Fibroblast of lung (primary cell): Measurements from ENCODE around the gene ATG4D. TPM values are rescaled to one million over a fixed set of nuclear protein-coding genes. Genes with fewer than 3 reads are reported as not detected.

Source experiments
- DNase-seq, 2 donors: peaks; one replicate each; pipeline versions ENCODE4 v3.0.0 to v3.0.0-alpha.2; 2010; ENCODE audit warnings: low read depth in 2 of 2
- H2AFZ ChIP-seq: 2 replicates; pipeline ENCODE4 v1.5.1; 2012; ENCODE audit warnings: low read length, control low read depth, inconsistent platforms
- H3K27ac ChIP-seq: 2 replicates; pipeline ENCODE4 v1.5.1; 2011; ENCODE audit warnings: low read length, control low read depth; ENCODE audit not compliant: insufficient read depth
- H3K27me3 ChIP-seq: 2 replicates; pipeline ENCODE4 v1.5.1; 2011; ENCODE audit warnings: mild to moderate bottlenecking, low read length; ENCODE audit not compliant: control insufficient read depth, insufficient read depth
- H3K36me3 ChIP-seq: 2 replicates; pipeline ENCODE4 v1.5.1; 2011; ENCODE audit warnings: low read length; ENCODE audit not compliant: control insufficient read depth, insufficient read depth
- H3K4me1 ChIP-seq: 2 replicates; pipeline ENCODE4 v1.5.1; 2011; ENCODE audit warnings: low read length; ENCODE audit not compliant: control insufficient read depth, insufficient read depth; ENCODE audit errors: extremely low read depth
- H3K4me2 ChIP-seq: 2 replicates; pipeline ENCODE4 v1.5.1; 2011; ENCODE audit warnings: low read length, control low read depth; ENCODE audit not compliant: insufficient read depth; ENCODE audit errors: extremely low read depth
- H3K4me3 ChIP-seq, 4 experiments: fragments of 200-600 bp in 1 of 4; sonication (generic) in 1 of 4; replicated peaks in 1 of 4; 2 replicates each; pipeline ENCODE4 v1.5.1; 2011 to 2016; ENCODE audit warnings: low read length in 4 of 4, low read depth in 3 of 4, mild to moderate bottlenecking in 3 of 4, control low read depth in 2 of 4, inconsistent platforms in 1 of 4, mixed read lengths in 1 of 4; ENCODE audit not compliant: insufficient read depth in 1 of 4; ENCODE audit errors: control extremely low read depth in 1 of 4
- H3K79me2 ChIP-seq: 2 replicates; pipeline ENCODE4 v1.5.1; 2012; ENCODE audit warnings: mild to moderate bottlenecking, low read length, inconsistent platforms; ENCODE audit not compliant: control insufficient read depth, insufficient read depth
- H3K9ac ChIP-seq: 2 replicates; pipeline ENCODE4 v1.5.1; 2011; ENCODE audit warnings: mild to moderate bottlenecking, low read length, control low read depth; ENCODE audit not compliant: insufficient read depth
- H3K9me3 ChIP-seq: 2 replicates; pipeline ENCODE4 v1.5.1; 2012; ENCODE audit warnings: low read depth, low read length; ENCODE audit not compliant: control insufficient read depth, insufficient read depth
- H4K20me1 ChIP-seq: 2 replicates; pipeline ENCODE4 v1.5.1; 2011; ENCODE audit warnings: low read length; ENCODE audit not compliant: control insufficient read depth, insufficient read depth; ENCODE audit errors: extremely low read depth
- EZH2 ChIP-seq: IDR thresholded peaks from 2 replicates; pipeline ENCODE4 v1.5.1; 2012; ENCODE audit warnings: low read length, control low read depth, mild to moderate bottlenecking; ENCODE audit errors: missing control alignments
- polyA plus RNA-seq, 2 donors: library from polyadenylated mRNA; depleted of rRNA in 1 of 2; stranded (reverse) in 1 of 2; unstranded in 1 of 2; fragments of >200 nt; gene quantifications; 2 replicates each; pipeline ENCODE4 v1.2.1, GENCODE V29; 2011 to 2012; ENCODE audit warnings: missing spikeins in 1 of 2
- total RNA-seq: library from RNA; depleted of rRNA; stranded (reverse); fragments of >200 nt; gene quantifications from 2 replicates; pipeline ENCODE4 v1.2.1, GENCODE V29; 2014
- TF ChIP-seq, protein P1 (sequence below), 2 donors: IDR thresholded peaks in 1 of 2; conservative IDR thresholded peaks in 1 of 2; 1 replicate in 1 of 2; 2 replicates in 1 of 2; pipeline ENCODE4 v1.5.1; 2011 to 2012; ENCODE audit warnings: low read length in 2 of 2, control low read depth in 1 of 2, inconsistent platforms in 1 of 2, low read depth in 1 of 2, mild to moderate bottlenecking in 1 of 2

The ATG4D gene
- total and polyA plus RNA-seq, 2 donors (not counting 1 experiment from before 2014, with no cell fraction given) = 7.2 to 14.9 TPM

- Histone ChIP-seq H3K36me3 (no peaks in the 10 kb centered on the region), H3K9me3 (no peaks in the 10 kb centered on the region), H3K9ac (no peak within 1 kb of the TSS), H3K4me1 (peaks cover 4% of the 10 kb centered on the region), H3K27me3 (peaks cover 45% of the 10 kb centered on the region), H3K79me2 (no peaks in the 10 kb centered on the region), H3K27ac (no peak within 1 kb of the TSS), H3K4me3 (peak within 1 kb of the TSS in 1 of 4 experiments; percentile 33), H2AFZ (no peak within 1 kb of the TSS), H3K4me2 (peak within 1 kb of the TSS; percentile 52), H4K20me1 (no peaks in the 10 kb centered on the region)
- no peak for TF ChIP-seq EZH2
- TF ChIP-seq, protein P1, sequence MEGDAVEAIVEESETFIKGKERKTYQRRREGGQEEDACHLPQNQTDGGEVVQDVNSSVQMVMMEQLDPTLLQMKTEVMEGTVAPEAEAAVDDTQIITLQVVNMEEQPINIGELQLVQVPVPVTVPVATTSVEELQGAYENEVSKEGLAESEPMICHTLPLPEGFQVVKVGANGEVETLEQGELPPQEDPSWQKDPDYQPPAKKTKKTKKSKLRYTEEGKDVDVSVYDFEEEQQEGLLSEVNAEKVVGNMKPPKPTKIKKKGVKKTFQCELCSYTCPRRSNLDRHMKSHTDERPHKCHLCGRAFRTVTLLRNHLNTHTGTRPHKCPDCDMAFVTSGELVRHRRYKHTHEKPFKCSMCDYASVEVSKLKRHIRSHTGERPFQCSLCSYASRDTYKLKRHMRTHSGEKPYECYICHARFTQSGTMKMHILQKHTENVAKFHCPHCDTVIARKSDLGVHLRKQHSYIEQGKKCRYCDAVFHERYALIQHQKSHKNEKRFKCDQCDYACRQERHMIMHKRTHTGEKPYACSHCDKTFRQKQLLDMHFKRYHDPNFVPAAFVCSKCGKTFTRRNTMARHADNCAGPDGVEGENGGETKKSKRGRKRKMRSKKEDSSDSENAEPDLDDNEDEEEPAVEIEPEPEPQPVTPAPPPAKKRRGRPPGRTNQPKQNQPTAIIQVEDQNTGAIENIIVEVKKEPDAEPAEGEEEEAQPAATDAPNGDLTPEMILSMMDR (conservative IDR thresholded peaks at IDR 0.05 in 1 of 2, IDR thresholded peaks at IDR 0.05 in 1 of 2; ENCODE audit: low read depth in 1 of 2, low read length in 2 of 2) = no peak
- DNase-seq = no peak
These were observed 26.3 kb upstream of the ATG4D start, which contains the start of gene S1PR5 for GRCh38 chr19:10517361-10517759. Gene S1PR5, minus strand, starts transcription at chr19:10517447. Its CDS starts 2,436 bp downstream, at chr19:10515011.

GRCh38 chr19:10517760-10518443, 25.8 kb upstream of the ATG4D start:
- Histone ChIP-seq H4K20me1 (no peaks in the 10 kb centered on the region), H3K9me3 (no peaks in the 10 kb centered on the region), H2AFZ (no peak overlapping the region), H3K79me2 (no peaks in the 10 kb centered on the region), H3K4me3 (peak overlapping the region in 1 of 4 experiments; percentile 33), H3K9ac (no peak overlapping the region), H3K4me2 (peak overlapping the region; percentile 52), H3K27me3 (peaks cover 43% of the 10 kb centered on the region), H3K36me3 (no peaks in the 10 kb centered on the region), H3K27ac (no peak overlapping the region), H3K4me1 (peaks cover 4% of the 10 kb centered on the region)
- TF ChIP-seq EZH2 = no peak
- TF ChIP-seq, protein P1 (conservative IDR thresholded peaks at IDR 0.05 in 1 of 2, IDR thresholded peaks at IDR 0.05 in 1 of 2; ENCODE audit: low read depth in 1 of 2, low read length in 2 of 2) = no peak
- no peak for DNase-seq

DNA sequence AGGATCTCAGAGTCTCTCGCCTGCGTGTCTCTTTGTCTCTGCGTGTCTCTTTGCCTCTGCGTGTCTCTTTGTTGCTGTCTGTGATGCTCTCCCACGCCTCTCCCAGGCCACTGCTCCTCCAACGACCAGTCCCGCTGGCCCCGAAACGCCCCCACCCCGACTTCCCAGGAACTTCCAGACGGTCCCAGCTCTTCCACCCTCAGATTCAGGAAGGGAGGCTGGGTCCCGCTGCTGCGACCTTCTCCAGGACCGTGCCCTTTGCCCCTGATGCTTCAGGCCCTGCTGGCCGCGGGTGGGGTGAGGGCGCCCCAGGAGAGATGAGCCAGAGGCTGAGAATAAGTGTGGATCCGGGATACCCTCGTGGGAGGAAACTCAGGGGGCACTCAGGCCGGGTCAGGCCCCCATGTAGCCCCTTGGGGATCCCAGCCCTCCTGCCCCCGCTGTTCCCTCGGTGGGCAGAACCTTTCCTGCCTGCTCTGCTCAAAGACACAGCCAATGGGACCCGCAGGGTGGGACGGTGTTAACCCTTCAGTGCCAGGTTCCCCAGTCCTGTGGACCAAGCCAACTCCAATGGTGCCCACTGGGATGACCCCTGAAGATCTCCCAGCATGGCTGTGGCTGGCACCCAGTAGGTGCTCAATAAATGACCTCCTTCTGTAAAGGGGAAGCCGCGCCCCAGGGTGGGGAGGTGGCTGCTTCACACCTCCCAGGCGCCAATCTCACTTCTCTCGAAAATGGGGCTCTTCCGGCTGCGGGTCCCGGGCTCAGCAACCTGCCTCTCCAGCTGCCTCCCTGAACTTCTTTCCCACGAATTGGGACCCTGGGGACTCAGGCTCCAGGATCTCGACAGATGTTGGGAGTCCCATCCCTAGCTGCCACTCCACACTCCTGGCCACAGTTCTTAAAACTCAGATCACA, 25.0 kb upstream of the ATG4D start:
- H3K4me1 ChIP-seq = peaks cover 4% of the 10 kb centered on the region
- H3K9ac ChIP-seq = no peak overlapping the region
- TF ChIP-seq EZH2 = no peak
- TF ChIP-seq, protein P1 (conservative IDR thresholded peaks at IDR 0.05 in 1 of 2, IDR thresholded peaks at IDR 0.05 in 1 of 2; ENCODE audit: low read depth in 1 of 2, low read length in 2 of 2) = no peak
- H3K27ac ChIP-seq = no peak overlapping the region
- DNase-seq = no peak
- no peaks in the 10 kb centered on the region for H3K36me3 ChIP-seq
- H3K9me3 ChIP-seq = no peaks in the 10 kb centered on the region
- no peak overlapping the region for H3K4me3 ChIP-seq
- peaks cover 37% of the 10 kb centered on the region for H3K27me3 ChIP-seq
- no peak overlapping the region for H3K4me2 ChIP-seq
- H3K79me2 ChIP-seq = no peaks in the 10 kb centered on the region
- no peak overlapping the region for H2AFZ ChIP-seq
- H4K20me1 ChIP-seq = no peaks in the 10 kb centered on the region
